Ovary (tissue), 3 donors: ENCODE measurements around the gene PRR30.
"Not testable (repeated sequence)": the region's sequence is repeated elsewhere in the genome, so short reads cannot be mapped to it uniquely, and the experiment has no call there.

Experiments
- EP300 ChIP-seq: sonication (generic); formaldehyde crosslinking; IDR thresholded peaks from one replicate; pipeline ENCODE4 v1.6.1; 2017; ENCODE audit warnings: antibody characterized with exemption
- POLR2A ChIP-seq: fragments of 450-650 bp; IDR thresholded peaks from one replicate; pipeline ENCODE4 v1.6.1; 2017; ENCODE audit warnings: antibody characterized with exemption, mild to moderate bottlenecking, moderate library complexity
- TF ChIP-seq, protein P1 (sequence below), 3 donors: fragments of 450-650 bp in 2 of 3; fragments of 200-600 bp in 1 of 3; IDR thresholded peaks; one replicate each; pipeline versions ENCODE4 v1.5.1 to v1.8.0; 2016 to 2022; ENCODE audit warnings: antibody characterized with exemption in 3 of 3, mild to moderate bottlenecking in 1 of 3
- donor health status: DM: no; HTN: no; CAD: no.

DNA sequence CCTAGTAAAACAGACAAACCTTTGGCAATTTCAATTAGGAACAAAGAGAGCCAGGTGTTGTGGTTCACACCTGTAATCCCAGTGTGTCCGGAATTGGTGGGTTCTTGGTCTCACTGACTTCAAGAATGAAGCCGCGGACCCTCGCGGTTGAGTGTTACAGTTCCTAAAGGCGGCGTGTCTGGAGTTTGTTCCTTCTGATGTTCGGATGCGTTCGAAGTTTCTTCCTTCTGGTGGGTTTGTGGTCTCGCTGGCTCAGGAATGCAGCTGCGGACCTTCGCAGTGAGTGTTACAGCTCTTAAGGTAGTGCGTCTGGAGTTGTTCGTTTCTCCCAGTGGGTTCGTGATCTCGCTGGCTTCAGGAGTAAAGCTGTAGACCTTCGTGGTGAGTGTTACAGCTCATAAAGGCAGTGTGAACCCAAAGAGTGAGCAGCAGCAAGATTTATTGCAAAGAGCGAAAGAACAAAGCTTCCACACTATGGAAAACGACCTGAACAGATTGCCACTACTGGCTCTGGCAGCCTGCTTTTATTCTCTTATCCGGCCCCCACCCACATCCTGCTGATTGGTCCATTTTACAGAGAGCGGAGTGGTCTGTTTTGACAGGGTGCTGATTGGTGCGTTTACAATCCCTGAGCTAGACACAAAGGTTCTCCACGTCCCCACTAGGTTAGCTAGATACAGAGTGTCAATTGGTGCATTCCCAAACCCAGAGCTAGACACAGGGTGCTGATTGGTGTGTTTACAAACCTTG is 28.4 kb downstream of the PRR30 start:
- not testable (repeated sequence) for TF ChIP-seq POLR2A, EP300
- TF ChIP-seq, protein P1, sequence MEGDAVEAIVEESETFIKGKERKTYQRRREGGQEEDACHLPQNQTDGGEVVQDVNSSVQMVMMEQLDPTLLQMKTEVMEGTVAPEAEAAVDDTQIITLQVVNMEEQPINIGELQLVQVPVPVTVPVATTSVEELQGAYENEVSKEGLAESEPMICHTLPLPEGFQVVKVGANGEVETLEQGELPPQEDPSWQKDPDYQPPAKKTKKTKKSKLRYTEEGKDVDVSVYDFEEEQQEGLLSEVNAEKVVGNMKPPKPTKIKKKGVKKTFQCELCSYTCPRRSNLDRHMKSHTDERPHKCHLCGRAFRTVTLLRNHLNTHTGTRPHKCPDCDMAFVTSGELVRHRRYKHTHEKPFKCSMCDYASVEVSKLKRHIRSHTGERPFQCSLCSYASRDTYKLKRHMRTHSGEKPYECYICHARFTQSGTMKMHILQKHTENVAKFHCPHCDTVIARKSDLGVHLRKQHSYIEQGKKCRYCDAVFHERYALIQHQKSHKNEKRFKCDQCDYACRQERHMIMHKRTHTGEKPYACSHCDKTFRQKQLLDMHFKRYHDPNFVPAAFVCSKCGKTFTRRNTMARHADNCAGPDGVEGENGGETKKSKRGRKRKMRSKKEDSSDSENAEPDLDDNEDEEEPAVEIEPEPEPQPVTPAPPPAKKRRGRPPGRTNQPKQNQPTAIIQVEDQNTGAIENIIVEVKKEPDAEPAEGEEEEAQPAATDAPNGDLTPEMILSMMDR (IDR thresholded peaks at IDR 0.05), result not testable (repeated sequence)
